ENCODE data around the gene SRPK1.

- TF ChIP-seq POLR2A (IDR thresholded peaks at IDR 0.05) = no peak
- TF ChIP-seq CTCF (IDR thresholded peaks at IDR 0.05) = no peak
Measured at GRCh38 chr6:35852994-35853393, 67.9 kb downstream of the SRPK1 start.

Measured in uterus (tissue), 2 donors.